Measurements from ENCODE around the gene SLC34A1.

DNA sequence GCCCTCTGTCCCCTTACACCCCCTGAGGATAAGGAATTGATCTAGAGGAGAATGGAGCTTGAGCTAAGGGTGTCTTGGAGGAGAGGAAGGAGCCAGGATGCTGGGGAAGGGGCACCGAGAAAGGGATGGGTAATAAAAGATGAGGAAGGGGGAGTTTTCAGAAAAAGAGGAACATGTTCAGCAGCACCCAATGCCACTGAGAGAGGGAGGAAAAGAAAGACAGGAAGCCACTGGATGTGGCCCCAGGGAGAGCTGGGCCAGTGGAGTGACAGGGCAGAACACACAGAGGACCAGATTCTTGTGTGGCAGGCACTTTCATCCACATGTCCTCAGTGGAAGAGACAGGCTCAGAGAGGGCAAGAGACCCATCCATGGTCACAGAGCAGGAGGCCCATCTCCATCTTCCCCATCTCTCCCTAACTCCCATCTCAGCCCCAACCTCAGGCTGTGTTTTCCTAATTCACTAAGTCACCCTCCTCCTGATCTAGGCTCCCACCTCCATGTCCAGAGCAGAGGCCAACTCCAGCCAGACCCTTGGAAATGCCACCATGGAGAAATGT is 9.1 kb downstream of the SLC34A1 start:
- TF ChIP-seq, protein P1, sequence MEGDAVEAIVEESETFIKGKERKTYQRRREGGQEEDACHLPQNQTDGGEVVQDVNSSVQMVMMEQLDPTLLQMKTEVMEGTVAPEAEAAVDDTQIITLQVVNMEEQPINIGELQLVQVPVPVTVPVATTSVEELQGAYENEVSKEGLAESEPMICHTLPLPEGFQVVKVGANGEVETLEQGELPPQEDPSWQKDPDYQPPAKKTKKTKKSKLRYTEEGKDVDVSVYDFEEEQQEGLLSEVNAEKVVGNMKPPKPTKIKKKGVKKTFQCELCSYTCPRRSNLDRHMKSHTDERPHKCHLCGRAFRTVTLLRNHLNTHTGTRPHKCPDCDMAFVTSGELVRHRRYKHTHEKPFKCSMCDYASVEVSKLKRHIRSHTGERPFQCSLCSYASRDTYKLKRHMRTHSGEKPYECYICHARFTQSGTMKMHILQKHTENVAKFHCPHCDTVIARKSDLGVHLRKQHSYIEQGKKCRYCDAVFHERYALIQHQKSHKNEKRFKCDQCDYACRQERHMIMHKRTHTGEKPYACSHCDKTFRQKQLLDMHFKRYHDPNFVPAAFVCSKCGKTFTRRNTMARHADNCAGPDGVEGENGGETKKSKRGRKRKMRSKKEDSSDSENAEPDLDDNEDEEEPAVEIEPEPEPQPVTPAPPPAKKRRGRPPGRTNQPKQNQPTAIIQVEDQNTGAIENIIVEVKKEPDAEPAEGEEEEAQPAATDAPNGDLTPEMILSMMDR (conservative IDR thresholded peaks at IDR 0.05; ENCODE audit: low read length) = no peak
- no peak for TF ChIP-seq EZH2phosphoT487 (IDR thresholded peaks at IDR 0.05; ENCODE audit: borderline replicate concordance, low read depth, low read length)

All from OCI-LY7 (cell line).